Measurements from ENCODE around the gene CCL24. TPM values are rescaled to one million over a fixed set of nuclear protein-coding genes. Genes with fewer than 3 reads are reported as not detected.

Gene CCL24
- total and polyA plus RNA-seq, 2 of the 4 experiments (the other 2 are of a cell fraction) = not detected

DNA sequence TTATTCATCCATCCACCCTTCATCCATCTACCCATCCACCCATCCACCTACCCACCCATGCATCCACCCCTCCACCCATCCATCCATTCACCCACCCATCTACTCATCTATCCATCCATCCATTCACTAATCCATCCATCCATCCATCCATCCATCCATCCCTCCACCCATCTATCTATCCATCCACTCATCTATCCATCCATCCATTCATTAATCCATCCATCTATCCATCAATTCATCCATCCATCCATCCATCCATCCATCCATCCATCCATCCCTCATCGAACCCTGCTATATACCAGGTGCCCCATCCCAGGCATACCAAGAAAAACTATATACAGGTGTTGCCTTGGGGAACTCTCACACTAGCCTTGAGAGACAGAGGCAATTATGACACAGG is 7.1 kb upstream of the CCL24 start:
- no peak overlapping the region for H4K8ac ChIP-seq (ENCODE audit: low read depth in 2 of 2, low read length in 2 of 2)
- no peaks in the 10 kb centered on the region for H4K20me1 ChIP-seq (ENCODE audit: insufficient read depth, low read length)
- H2BK120ac ChIP-seq (ENCODE audit: low read depth, low read length) = no peak overlapping the region
- H3K14ac ChIP-seq (replicated peaks; ENCODE audit: low read depth, low read length) = no peak overlapping the region
- dilution Hi-C loops (cut with HindIII; ENCODE audit: low sequenced_read_pairs, unreplicated experiment) (no loop called here), intact Hi-C loops (cut with micrococcal nuclease) (no loop called here), in situ Hi-C loops (cut with MboI; ENCODE audit: low sequenced_read_pairs) (no loop called here)
- no peak overlapping the region for H3K4ac ChIP-seq (ENCODE audit: low read depth, low read length)
- no peak overlapping the region for H4K91ac ChIP-seq (ENCODE audit: insufficient read depth, low read depth, low read length)
- H3K23ac ChIP-seq (ENCODE audit: low read depth, low read length) = no peak overlapping the region
- POLR2A ChIA-PET (ENCODE audit: unreplicated experiment) = no interaction called here
- no peaks in the 10 kb centered on the region for H3K79me1 ChIP-seq (ENCODE audit: low read depth in 1 of 2, low read length in 2 of 2)
- no TSS peak for BruUV-seq (replicated peaks)
- H3K56ac ChIP-seq (ENCODE audit: extremely low read depth, insufficient read depth, low read length) = no peak overlapping the region
- H2BK15ac ChIP-seq (ENCODE audit: low read depth, low read length) = no peak overlapping the region
- peaks cover 21% of the 10 kb centered on the region for H3K27me3 ChIP-seq (ENCODE audit: control insufficient read depth, insufficient read depth, low read length)
- no peaks in the 10 kb centered on the region for H3K4me1 ChIP-seq (ENCODE audit: control insufficient read depth, insufficient read depth, low read length)
- no peak overlapping the region for H3K18ac ChIP-seq (ENCODE audit: low read depth, low read length)
- no peak overlapping the region for H3K4me2 ChIP-seq (ENCODE audit: low read depth, low read length)
- no peaks in the 10 kb centered on the region for H3K36me3 ChIP-seq (ENCODE audit: control insufficient read depth, insufficient read depth, low read length)
- no peak for ATAC-seq (ENCODE audit: low read depth)
- no peak overlapping the region for H3K27ac ChIP-seq (ENCODE audit: insufficient read depth, low read length)
- H2BK20ac ChIP-seq (ENCODE audit: low read depth, low read length) = no peak overlapping the region
- CTCF ChIA-PET = no interaction called here
- no peak overlapping the region for H3K9ac ChIP-seq (ENCODE audit: low read depth, low read length)
- no peak overlapping the region for H2AK5ac ChIP-seq (ENCODE audit: low read depth, low read length)
- H3K9me1 ChIP-seq (ENCODE audit: insufficient read depth, low read length) = no peaks in the 10 kb centered on the region
- WGBS, 2 experiments (ENCODE audit: extremely low coverage in 2 of 2, insufficient read length in 1 of 2) = no CpG with 5 or more reads among the region's 1 CpG
- no peak overlapping the region for H2BK5ac ChIP-seq (ENCODE audit: low read depth, low read length, poor library complexity, severe bottlenecking)
- H4K5ac ChIP-seq (ENCODE audit: low read depth, low read length) = no peak overlapping the region
- no peak for DNase-seq
- H2AFZ ChIP-seq (replicated peaks; ENCODE audit: low read length, poor library complexity) = no peak overlapping the region
- TF ChIP-seq, protein P1, sequence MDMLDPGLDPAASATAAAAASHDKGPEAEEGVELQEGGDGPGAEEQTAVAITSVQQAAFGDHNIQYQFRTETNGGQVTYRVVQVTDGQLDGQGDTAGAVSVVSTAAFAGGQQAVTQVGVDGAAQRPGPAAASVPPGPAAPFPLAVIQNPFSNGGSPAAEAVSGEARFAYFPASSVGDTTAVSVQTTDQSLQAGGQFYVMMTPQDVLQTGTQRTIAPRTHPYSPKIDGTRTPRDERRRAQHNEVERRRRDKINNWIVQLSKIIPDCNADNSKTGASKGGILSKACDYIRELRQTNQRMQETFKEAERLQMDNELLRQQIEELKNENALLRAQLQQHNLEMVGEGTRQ (IDR thresholded peaks at IDR 0.05; ENCODE audit: low read depth, low read length) = no peak
- TF ChIP-seq BHLHE40 (IDR thresholded peaks at IDR 0.05; ENCODE audit: low read depth, low read length) (no peak), RCOR1 (IDR thresholded peaks at IDR 0.05; ENCODE audit: insufficient replicate concordance, low read length) (no peak), MAFK (IDR thresholded peaks at IDR 0.05; ENCODE audit: low read depth, low read length) (no peak), FOS (IDR thresholded peaks at IDR 0.05; ENCODE audit: low read depth, low read length) (no peak), MAZ (IDR thresholded peaks at IDR 0.05; ENCODE audit: borderline replicate concordance, low read depth, low read length) (no peak), RAD21 (IDR thresholded peaks at IDR 0.05; ENCODE audit: low read length) (no peak), SMC3 (IDR thresholded peaks at IDR 0.05; ENCODE audit: low read depth, low read length) (no peak), POLR2A (IDR thresholded peaks at IDR 0.05; ENCODE audit: low read depth, low read length) (no peak), MXI1 (IDR thresholded peaks at IDR 0.05; ENCODE audit: borderline replicate concordance, low read depth, low read length) (no peak), CHD1 (IDR thresholded peaks at IDR 0.05; ENCODE audit: low read depth, low read length) (no peak), CEBPB (IDR thresholded peaks at IDR 0.05; ENCODE audit: low read depth, low read length) (no peak), CTCF (conservative IDR thresholded peaks at IDR 0.05; ENCODE audit: low read depth, low read length) (no peak), NFE2L2 (IDR thresholded peaks at IDR 0.05; ENCODE audit: low read depth, low read length) (no peak), RFX5 (IDR thresholded peaks at IDR 0.05; ENCODE audit: low read depth, low read length) (no peak)
- TF ChIP-seq, protein P2, sequence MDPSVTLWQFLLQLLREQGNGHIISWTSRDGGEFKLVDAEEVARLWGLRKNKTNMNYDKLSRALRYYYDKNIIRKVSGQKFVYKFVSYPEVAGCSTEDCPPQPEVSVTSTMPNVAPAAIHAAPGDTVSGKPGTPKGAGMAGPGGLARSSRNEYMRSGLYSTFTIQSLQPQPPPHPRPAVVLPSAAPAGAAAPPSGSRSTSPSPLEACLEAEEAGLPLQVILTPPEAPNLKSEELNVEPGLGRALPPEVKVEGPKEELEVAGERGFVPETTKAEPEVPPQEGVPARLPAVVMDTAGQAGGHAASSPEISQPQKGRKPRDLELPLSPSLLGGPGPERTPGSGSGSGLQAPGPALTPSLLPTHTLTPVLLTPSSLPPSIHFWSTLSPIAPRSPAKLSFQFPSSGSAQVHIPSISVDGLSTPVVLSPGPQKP (IDR thresholded peaks at IDR 0.05; ENCODE audit: borderline replicate concordance, low read depth, low read length) = no peak
- H3K4me3 ChIP-seq (ENCODE audit: insufficient read depth, low read depth, low read length) = no peak overlapping the region
- no peaks in the 10 kb centered on the region for H3K9me3 ChIP-seq (ENCODE audit: control insufficient read depth, insufficient read depth, low read length)
- no peak overlapping the region for H2AK9ac ChIP-seq (replicated peaks; ENCODE audit: low read depth, low read length, poor library complexity)

Data from IMR-90 (cell line).